Measurements from ENCODE around the gene SOX13.

GRCh38 chr1:204075890-204076846 lies 3.3 kb downstream of the SOX13 start:
- TF ChIP-seq CTCF (IDR thresholded peaks at IDR 0.05; ENCODE audit: insufficient read depth, low read length) (no peak), SPI1 (IDR thresholded peaks at IDR 0.05; ENCODE audit: borderline replicate concordance, low read depth) (no peak), POLR2AphosphoS5 (IDR thresholded peaks at IDR 0.05; ENCODE audit: low read depth) (no peak), GABPA (IDR thresholded peaks at IDR 0.05; ENCODE audit: low read depth) (no peak)
